Keratinocyte (primary cell): ENCODE results near the gene MBNL2. TPM values are rescaled to one million over a fixed set of nuclear protein-coding genes. Genes with fewer than 3 reads are reported as not detected.

Source experiments
- DNase-seq: peaks from one replicate; pipeline ENCODE4 v3.0.0-alpha.2; 2011; ENCODE audit warnings: low read depth, missing footprints, low spot score
- FAIRE-seq: peaks from 2 replicates; lab custom pipeline; 2011; peaks lifted over from hg19 to GRCh38; lab: Jason Lieb, UNC
- H2AFZ ChIP-seq: 2 replicates; pipeline ENCODE4 v1.6.0; 2012; ENCODE audit warnings: low read length, control low read depth, inconsistent platforms; ENCODE audit not compliant: control insufficient read depth
- H3K27ac ChIP-seq: 2 replicates; pipeline ENCODE4 v1.5.1; 2011; ENCODE audit warnings: low read length; ENCODE audit not compliant: control insufficient read depth, insufficient read depth
- H3K27me3 ChIP-seq: 3 replicates; pipeline ENCODE4 v1.6.0; 2011; ENCODE audit warnings: low read length; ENCODE audit not compliant: control insufficient read depth, insufficient read depth; ENCODE audit errors: extremely low read depth
- H3K36me3 ChIP-seq, 2 experiments: 2 replicates in 1 of 2; 3 replicates in 1 of 2; pipeline ENCODE4 v1.5.1; 2011; ENCODE audit warnings: low read length in 2 of 2, mild to moderate bottlenecking in 1 of 2; ENCODE audit not compliant: control insufficient read depth in 2 of 2, insufficient read depth in 2 of 2; ENCODE audit errors: extremely low read depth in 1 of 2
- H3K4me1 ChIP-seq: 3 replicates; pipeline ENCODE4 v1.5.1; 2011; ENCODE audit warnings: low read length; ENCODE audit not compliant: control insufficient read depth, insufficient read depth; ENCODE audit errors: extremely low read depth
- H3K4me2 ChIP-seq: 3 replicates; pipeline ENCODE4 v1.6.0; 2011; ENCODE audit warnings: low read depth, low read length; ENCODE audit not compliant: control insufficient read depth, insufficient read depth; ENCODE audit errors: extremely low read depth
- H3K4me3 ChIP-seq, 3 experiments: fragments of 200-600 bp in 1 of 3; sonication (generic) in 1 of 3; 2 replicates in 2 of 3; 3 replicates in 1 of 3; pipeline ENCODE4 v1.5.1; 2011 to 2016; ENCODE audit warnings: low read length in 3 of 3, mild to moderate bottlenecking in 3 of 3, control low read depth in 2 of 3, inconsistent platforms in 1 of 3, low read depth in 1 of 3, mixed read lengths in 1 of 3, mixed run types in 1 of 3, moderate library complexity in 1 of 3; ENCODE audit not compliant: control insufficient read depth in 2 of 3, insufficient read depth in 2 of 3; ENCODE audit errors: extremely low read depth in 1 of 3
- H3K79me2 ChIP-seq: 2 replicates; pipeline ENCODE4 v1.6.0; 2012; ENCODE audit warnings: low read length; ENCODE audit not compliant: control insufficient read depth, insufficient read depth
- H3K9ac ChIP-seq: 3 replicates; pipeline ENCODE4 v1.6.0; 2011; ENCODE audit warnings: low read length; ENCODE audit not compliant: control insufficient read depth, insufficient read depth; ENCODE audit errors: extremely low read depth
- H3K9me1 ChIP-seq: 3 replicates; pipeline ENCODE4 v1.6.0; 2011; ENCODE audit warnings: low read length; ENCODE audit not compliant: control insufficient read depth, insufficient read depth; ENCODE audit errors: extremely low read depth
- H3K9me3 ChIP-seq: 2 replicates; pipeline ENCODE4 v1.5.1; 2012; ENCODE audit warnings: low read depth, low read length; ENCODE audit not compliant: control insufficient read depth
- H4K20me1 ChIP-seq: 3 replicates; pipeline ENCODE4 v1.6.0; 2011; ENCODE audit warnings: low read length; ENCODE audit not compliant: control insufficient read depth, insufficient read depth; ENCODE audit errors: extremely low read depth
- EZH2 ChIP-seq: IDR thresholded peaks from one replicate; pipeline ENCODE4 v1.6.1; 2012; ENCODE audit warnings: inconsistent platforms, mild to moderate bottlenecking, low read length, moderate library complexity
- dilution Hi-C: fragments of 300-500 bp; cut with MboI; formaldehyde crosslinking; loops from one replicate; pipeline ENCODE4 v1.7.0; 2020; ENCODE audit warnings: low sequenced_read_pairs; ENCODE audit not compliant: extremely low pct_ligation_motif_present
- polyA plus RNA-seq, 5 experiments: library from polyadenylated mRNA; depleted of rRNA in 3 of 5; stranded (reverse) in 3 of 5; stranded (forward) in 1 of 5; unstranded in 1 of 5; fragments of >200 nt; gene quantifications; 1 replicate in 1 of 5; 2 replicates in 3 of 5; 3 replicates in 1 of 5; pipeline versions ENCODE4 v1.2.1 to v1.2.3, GENCODE V29; 2011 to 2012; ENCODE audit warnings: missing spikeins in 2 of 5, low read depth in 1 of 5, low replicate concordance in 1 of 5
- TF ChIP-seq, protein P1 (sequence below), 3 experiments: IDR thresholded peaks in 1 of 3; conservative IDR thresholded peaks in 1 of 3; optimal IDR thresholded peaks in 1 of 3; 2 replicates in 2 of 3; 3 replicates in 1 of 3; pipeline versions ENCODE3 to v1.5.1; 2011; ENCODE audit warnings: low read length in 3 of 3, mild to moderate bottlenecking in 3 of 3, moderate library complexity in 2 of 3, control low read depth in 1 of 3, inconsistent platforms in 1 of 3; ENCODE audit not compliant: insufficient read depth in 2 of 3; ENCODE audit errors: extremely low read depth in 1 of 3

The MBNL2 gene
- polyA plus RNA-seq, 1 donor (not counting 4 experiments of a cell fraction or from before 2014, with no cell fraction given): 28.4 TPM

- dilution Hi-C loops: no loop called here
- Histone ChIP-seq H2AFZ (no peak overlapping the region), H3K4me2 (no peak overlapping the region), H3K4me1 (no peaks in the 10 kb centered on the region), H3K27me3 (no peaks in the 10 kb centered on the region), H3K9ac (no peak overlapping the region), H3K36me3 (peaks cover 8 to 29% of the 10 kb centered on the region in 2 experiments), H3K4me3 (no peak overlapping the region), H3K9me3 (no peaks in the 10 kb centered on the region), H4K20me1 (no peaks in the 10 kb centered on the region), H3K9me1 (no peaks in the 10 kb centered on the region), H3K27ac (no peak overlapping the region), H3K79me2 (no peaks in the 10 kb centered on the region)
- no peak for FAIRE-seq
- no peak for DNase-seq
- TF ChIP-seq EZH2: no peak
- TF ChIP-seq, protein P1, sequence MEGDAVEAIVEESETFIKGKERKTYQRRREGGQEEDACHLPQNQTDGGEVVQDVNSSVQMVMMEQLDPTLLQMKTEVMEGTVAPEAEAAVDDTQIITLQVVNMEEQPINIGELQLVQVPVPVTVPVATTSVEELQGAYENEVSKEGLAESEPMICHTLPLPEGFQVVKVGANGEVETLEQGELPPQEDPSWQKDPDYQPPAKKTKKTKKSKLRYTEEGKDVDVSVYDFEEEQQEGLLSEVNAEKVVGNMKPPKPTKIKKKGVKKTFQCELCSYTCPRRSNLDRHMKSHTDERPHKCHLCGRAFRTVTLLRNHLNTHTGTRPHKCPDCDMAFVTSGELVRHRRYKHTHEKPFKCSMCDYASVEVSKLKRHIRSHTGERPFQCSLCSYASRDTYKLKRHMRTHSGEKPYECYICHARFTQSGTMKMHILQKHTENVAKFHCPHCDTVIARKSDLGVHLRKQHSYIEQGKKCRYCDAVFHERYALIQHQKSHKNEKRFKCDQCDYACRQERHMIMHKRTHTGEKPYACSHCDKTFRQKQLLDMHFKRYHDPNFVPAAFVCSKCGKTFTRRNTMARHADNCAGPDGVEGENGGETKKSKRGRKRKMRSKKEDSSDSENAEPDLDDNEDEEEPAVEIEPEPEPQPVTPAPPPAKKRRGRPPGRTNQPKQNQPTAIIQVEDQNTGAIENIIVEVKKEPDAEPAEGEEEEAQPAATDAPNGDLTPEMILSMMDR (optimal IDR thresholded peaks at IDR 0.05 in 1 of 3, IDR thresholded peaks at IDR 0.05 in 1 of 3, conservative IDR thresholded peaks at IDR 0.05 in 1 of 3; ENCODE audit: extremely low read depth in 1 of 3, insufficient read depth in 2 of 3, low read length in 3 of 3): no peak
Measured at GRCh38 chr13:97346561-97347254, 124.6 kb downstream of the MBNL2 start.

DNA sequence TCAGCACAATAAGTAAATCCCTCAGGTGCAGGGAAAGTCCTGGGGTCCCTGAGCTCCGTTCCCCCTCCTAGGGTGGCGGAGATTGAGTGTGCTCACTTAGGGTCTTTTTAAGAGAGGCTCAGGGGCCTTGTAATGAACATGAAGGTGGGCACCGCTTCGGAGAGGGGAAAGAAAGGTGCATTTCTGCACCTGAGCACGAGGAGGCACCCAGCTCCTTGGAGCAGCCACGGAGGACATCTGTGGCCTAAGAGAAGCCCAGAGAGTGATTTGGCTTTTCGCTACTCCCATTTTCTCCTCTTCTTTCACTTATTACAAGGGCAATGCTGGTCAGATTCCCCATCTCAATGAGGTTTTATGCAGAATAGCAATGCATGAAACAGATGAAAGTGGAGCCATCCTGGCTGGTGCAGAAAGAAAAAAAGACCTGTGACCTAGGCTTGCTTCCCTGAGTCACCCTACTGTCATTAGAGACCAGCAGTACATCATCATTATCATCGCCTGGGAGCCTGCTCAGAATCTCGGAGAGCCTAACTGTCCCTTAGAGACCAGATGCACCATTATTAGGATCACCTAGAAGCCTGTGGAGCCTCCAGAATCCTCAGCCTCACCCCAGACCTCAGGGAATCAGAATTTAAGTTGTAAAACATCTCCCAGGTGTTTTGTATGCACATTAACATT is 125.3 kb downstream of the MBNL2 start:
- H3K4me3 ChIP-seq: no peak overlapping the region
- H3K9me3 ChIP-seq: no peaks in the 10 kb centered on the region
- no peak overlapping the region for H3K9ac ChIP-seq
- no peak overlapping the region for H2AFZ ChIP-seq
- no peaks in the 10 kb centered on the region for H4K20me1 ChIP-seq
- dilution Hi-C loops: no loop called here
- H3K79me2 ChIP-seq: no peaks in the 10 kb centered on the region
- H3K27ac ChIP-seq: no peak overlapping the region
- TF ChIP-seq EZH2: no peak
- TF ChIP-seq, protein P1 (optimal IDR thresholded peaks at IDR 0.05 in 1 of 3, IDR thresholded peaks at IDR 0.05 in 1 of 3, conservative IDR thresholded peaks at IDR 0.05 in 1 of 3; ENCODE audit: extremely low read depth in 1 of 3, insufficient read depth in 2 of 3, low read length in 3 of 3): no peak
- no peaks in the 10 kb centered on the region for H3K4me1 ChIP-seq
- no peaks in the 10 kb centered on the region for H3K27me3 ChIP-seq
- no peak for FAIRE-seq
- H3K36me3 ChIP-seq: peaks cover 8 to 29% of the 10 kb centered on the region in 2 experiments
- no peaks in the 10 kb centered on the region for H3K9me1 ChIP-seq
- no peak for DNase-seq
- no peak overlapping the region for H3K4me2 ChIP-seq
